AG04450 (cell line): ENCODE data around the gene SPATA21. TPM values are rescaled to one million over a fixed set of nuclear protein-coding genes. Genes with fewer than 3 reads are reported as not detected.

ENCODE experiments used
- CTCF ChIA-PET: fragments of 300-600, 350-600 bp; formaldehyde crosslinking; extraction: SDS; loops from one replicate; lab custom pipeline; 2022; ENCODE audit warnings: antibody characterized with exemption, inconsistent platforms; lab: Charles Lee
- POLR2A ChIA-PET: fragments of 350-600 bp; formaldehyde crosslinking; extraction: SDS; loops from one replicate; lab custom pipeline; 2021; ENCODE audit warnings: antibody characterized with exemption, inconsistent platforms; lab: Yijun Ruan, JAX
- DNase-seq: peaks from one replicate; pipeline ENCODE4 v3.0.0-alpha.2; 2011; ENCODE audit warnings: low read depth, low spot score
- H3K27ac ChIP-seq: one replicate; pipeline ENCODE4 v1.5.1; 2012; ENCODE audit warnings: low read depth, low read length, control low read depth
- H3K27me3 ChIP-seq: one replicate; pipeline ENCODE4 v1.6.0; 2012; ENCODE audit warnings: low read length; ENCODE audit not compliant: control insufficient read depth, insufficient read depth
- H3K4me3 ChIP-seq: 2 replicates; pipeline ENCODE4 v1.5.1; 2011; ENCODE audit warnings: mild to moderate bottlenecking, low read depth, low read length, control low read depth
- H3K9me3 ChIP-seq: 2 replicates; pipeline ENCODE4 v1.5.1; 2012; ENCODE audit warnings: low read length; ENCODE audit not compliant: control insufficient read depth, insufficient read depth
- polyA plus RNA-seq: library from polyadenylated mRNA; depleted of rRNA; stranded (reverse); fragments of >200 nt; gene quantifications from 2 replicates; pipeline ENCODE4 v1.2.3, GENCODE V29; 2011
- TF ChIP-seq, protein P1 (sequence below): IDR thresholded peaks from 2 replicates; pipeline ENCODE4 v1.5.1; 2011; ENCODE audit warnings: low read depth, low read length, control low read depth, inconsistent platforms

Gene SPATA21
- polyA plus RNA-seq, 1 experiment: 0.04 TPM

GRCh38 chr1:16418823-16419425, 18.3 kb downstream of the SPATA21 start:
- no peaks in the 10 kb centered on the region; the same call in 1 of the 2 replicates for H3K9me3 ChIP-seq
- H3K27ac ChIP-seq: no peak overlapping the region
- H3K27me3 ChIP-seq: peaks cover 17% of the 10 kb centered on the region
- POLR2A ChIA-PET: no interaction called here
- TF ChIP-seq, protein P1, sequence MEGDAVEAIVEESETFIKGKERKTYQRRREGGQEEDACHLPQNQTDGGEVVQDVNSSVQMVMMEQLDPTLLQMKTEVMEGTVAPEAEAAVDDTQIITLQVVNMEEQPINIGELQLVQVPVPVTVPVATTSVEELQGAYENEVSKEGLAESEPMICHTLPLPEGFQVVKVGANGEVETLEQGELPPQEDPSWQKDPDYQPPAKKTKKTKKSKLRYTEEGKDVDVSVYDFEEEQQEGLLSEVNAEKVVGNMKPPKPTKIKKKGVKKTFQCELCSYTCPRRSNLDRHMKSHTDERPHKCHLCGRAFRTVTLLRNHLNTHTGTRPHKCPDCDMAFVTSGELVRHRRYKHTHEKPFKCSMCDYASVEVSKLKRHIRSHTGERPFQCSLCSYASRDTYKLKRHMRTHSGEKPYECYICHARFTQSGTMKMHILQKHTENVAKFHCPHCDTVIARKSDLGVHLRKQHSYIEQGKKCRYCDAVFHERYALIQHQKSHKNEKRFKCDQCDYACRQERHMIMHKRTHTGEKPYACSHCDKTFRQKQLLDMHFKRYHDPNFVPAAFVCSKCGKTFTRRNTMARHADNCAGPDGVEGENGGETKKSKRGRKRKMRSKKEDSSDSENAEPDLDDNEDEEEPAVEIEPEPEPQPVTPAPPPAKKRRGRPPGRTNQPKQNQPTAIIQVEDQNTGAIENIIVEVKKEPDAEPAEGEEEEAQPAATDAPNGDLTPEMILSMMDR: no peak
- no peak for DNase-seq
- CTCF ChIA-PET: interaction anchor here (2.1 kb wide), 1 partner anchor 21 kb away, joined by 5 read pairs; no protein-coding TSS in a partner anchor
- H3K4me3 ChIP-seq: no peak overlapping the region

DNA sequence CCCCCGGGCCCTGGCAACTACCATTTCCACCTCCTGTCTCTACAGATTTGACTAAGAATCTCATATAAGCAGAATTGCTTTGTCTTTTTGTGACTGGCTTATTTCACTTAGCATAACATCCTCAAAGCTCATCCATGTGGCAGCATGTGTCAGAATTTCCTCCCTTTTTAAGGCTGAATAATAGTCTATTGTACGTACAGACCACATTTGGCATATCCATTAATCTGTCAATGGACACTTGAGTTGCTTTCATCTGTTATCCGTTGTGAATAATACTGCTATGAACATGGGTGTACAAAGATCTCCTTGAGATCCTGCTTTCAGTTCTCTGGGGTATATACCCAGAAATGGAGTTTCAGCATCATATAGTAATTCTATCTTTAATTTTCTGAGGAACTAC, 24.0 kb downstream of the SPATA21 start:
- H3K4me3 ChIP-seq: no peak overlapping the region
- H3K27ac ChIP-seq: no peak overlapping the region
- H3K9me3 ChIP-seq: no peaks in the 10 kb centered on the region
- H3K27me3 ChIP-seq: no peaks in the 10 kb centered on the region
- ChIA-PET CTCF (no interaction called here), POLR2A (no interaction called here)
- TF ChIP-seq, protein P1: no peak
- no peak for DNase-seq

DNA sequence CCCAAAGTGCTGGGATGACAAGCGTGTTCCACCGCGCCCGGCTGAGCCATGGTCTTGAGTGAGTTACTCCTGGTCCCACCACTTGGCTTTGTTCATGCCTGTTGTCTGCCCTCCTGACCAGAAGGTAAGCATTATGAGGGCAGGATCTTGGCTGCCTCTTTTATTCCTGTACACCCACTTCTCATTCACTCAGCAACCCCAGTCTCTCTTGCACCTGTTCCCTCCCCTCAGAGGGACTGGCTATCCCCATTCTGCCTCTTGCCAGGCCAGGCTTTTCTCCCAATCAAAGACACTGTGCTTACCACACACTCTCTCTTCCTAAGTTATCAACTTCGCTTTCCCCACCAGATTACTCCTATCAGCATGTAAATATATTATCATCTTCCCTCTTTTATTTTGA, 26.4 kb downstream of the SPATA21 start:
- TF ChIP-seq, protein P1: no peak
- ChIA-PET CTCF (no interaction called here), POLR2A (no interaction called here)
- no peak for DNase-seq
- Histone ChIP-seq H3K4me3 (no peak overlapping the region), H3K27me3 (peaks cover 3% of the 10 kb centered on the region), H3K27ac (no peak overlapping the region), H3K9me3 (no peaks in the 10 kb centered on the region)

DNA sequence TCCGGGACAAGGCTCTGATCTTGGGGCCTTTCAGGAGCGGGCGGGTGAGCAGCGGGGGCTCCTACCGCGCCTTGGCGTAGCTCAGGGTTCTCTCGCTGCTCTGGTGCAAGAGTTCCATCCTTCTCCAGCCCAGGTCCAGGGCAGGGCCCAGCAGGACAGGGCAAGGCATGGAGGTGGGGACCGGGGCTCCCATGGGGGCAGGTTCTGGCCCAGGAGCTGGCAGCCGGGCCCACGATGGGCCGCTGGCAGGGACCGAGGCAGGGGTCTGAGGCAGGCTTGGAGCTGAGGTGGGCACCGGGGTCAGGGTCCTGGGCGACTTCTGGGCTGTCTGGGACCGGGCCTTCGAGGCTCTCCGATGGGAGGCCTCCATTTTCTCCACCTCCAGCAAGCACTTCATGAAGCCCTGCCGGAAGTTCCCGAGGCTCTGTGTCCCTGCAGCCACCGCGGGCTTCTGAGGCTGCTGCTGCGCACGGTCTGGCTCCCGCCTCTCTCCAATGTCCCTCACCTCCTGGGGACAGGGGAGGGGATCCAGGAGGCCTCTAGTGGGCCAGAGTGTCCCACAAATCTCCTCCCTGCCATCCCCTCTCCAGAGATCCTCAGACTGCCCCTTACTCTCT, 27.6 kb downstream of the SPATA21 start:
- CTCF ChIA-PET: no interaction called here
- DNase-seq: no peak
- TF ChIP-seq, protein P1: no peak
- no peaks in the 10 kb centered on the region for H3K9me3 ChIP-seq
- no peak overlapping the region for H3K27ac ChIP-seq
- no peak overlapping the region for H3K4me3 ChIP-seq
- POLR2A ChIA-PET: interaction anchor here (0.7 kb wide), 2 partner anchors 17 to 34 kb away, joined by 3 read pairs; no protein-coding TSS in a partner anchor
- peaks cover 3% of the 10 kb centered on the region for H3K27me3 ChIP-seq

GRCh38 chr1:16406868-16407267, 30.4 kb downstream of the SPATA21 start:
- DNase-seq: no peak
- Histone ChIP-seq H3K27ac (no peak overlapping the region), H3K9me3 (no peaks in the 10 kb centered on the region), H3K4me3 (no peak overlapping the region), H3K27me3 (peaks cover 3% of the 10 kb centered on the region)
- ChIA-PET CTCF (no interaction called here), POLR2A (no interaction called here)
- TF ChIP-seq, protein P1: no peak
